HG03280 (cell line): Measurements from ENCODE around the gene KAZN.
"Not testable (repeated sequence)": the region's sequence is repeated elsewhere in the genome, so short reads cannot be mapped to it uniquely, and the experiment has no call there.

Experiments used
- ATAC-seq: cut with Tn5 transposase; IDR thresholded peaks from one replicate; pipeline ENCODE4 v1.9.1; 2021; ENCODE audit warnings: mild to moderate bottlenecking, moderate library complexity; ENCODE audit not compliant: unreplicated experiment

The KAZN gene

DNA sequence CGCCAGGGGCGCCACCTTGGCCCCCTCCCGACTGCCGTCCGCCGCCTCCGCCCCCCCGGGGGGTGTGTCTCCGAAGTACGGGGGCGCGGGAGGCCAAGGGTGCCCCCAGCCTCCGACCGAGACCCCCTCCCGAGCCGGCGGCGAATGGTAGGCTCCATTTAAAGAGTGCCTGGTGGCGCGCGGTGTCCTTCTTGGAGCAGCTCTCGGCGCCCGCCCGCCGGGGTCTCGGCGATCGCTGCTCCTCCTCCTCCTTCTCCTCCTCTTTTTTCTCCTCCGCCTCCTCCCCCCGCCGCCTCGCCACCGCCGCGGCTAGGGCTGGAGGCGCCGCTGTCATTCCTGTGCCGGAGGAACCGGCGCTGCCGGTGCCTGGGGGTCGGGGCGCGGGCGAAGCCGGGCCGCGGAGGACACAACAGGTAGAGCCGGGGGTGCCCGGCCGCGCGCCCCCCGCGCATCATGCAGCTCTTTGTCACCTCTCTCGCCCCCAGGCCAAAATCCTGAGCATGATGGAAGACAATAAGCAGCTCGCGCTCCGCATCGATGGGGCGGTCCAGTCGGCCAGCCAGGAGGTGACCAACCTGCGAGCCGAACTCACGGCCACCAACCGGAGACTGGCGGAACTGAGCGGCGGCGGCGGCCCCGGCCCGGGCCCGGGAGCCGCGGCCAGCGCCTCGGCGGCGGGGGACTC, at the start of gene KAZN:
Gene KAZN, plus strand, starts transcription at position 188 of the 685 bp plus-strand sequence.
- no peak for ATAC-seq

- ATAC-seq, result no peak
These were observed 48.4 kb upstream of the KAZN start for GRCh38 chr1:14549897-14550620.

GRCh38 chr1:14551386-14551785, 47.1 kb upstream of the KAZN start:
- ATAC-seq, result no peak

GRCh38 chr1:14552246-14552965, 46.1 kb upstream of the KAZN start:
- ATAC-seq, result no peak

GRCh38 chr1:14553711-14554110, 44.8 kb upstream of the KAZN start:
- ATAC-seq, result no peak

DNA sequence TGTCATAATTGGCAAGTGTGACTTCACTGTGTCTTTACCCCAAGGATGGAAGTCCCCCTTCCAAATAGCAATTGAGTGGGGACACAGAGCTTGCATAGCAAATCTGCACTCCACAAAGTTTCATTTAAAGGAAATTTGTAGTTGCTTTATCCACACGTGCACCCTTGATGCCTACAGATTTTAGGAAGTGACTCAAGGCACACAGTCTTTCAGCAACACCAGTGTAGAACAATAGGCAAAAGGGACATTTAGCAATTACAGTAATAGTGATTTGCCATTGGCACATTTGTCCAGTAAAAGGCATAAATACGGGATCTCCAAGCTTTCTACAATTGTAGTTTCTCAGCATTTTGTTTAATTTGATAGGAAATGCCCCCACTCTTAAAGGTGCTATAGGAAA, 43.4 kb upstream of the KAZN start:
- no peak for ATAC-seq

- no peak for ATAC-seq
These were observed 37.3 kb upstream of the KAZN start for GRCh38 chr1:14561014-14561693.

- no peak for ATAC-seq
These were observed 33.4 kb upstream of the KAZN start for GRCh38 chr1:14565090-14565489.

DNA sequence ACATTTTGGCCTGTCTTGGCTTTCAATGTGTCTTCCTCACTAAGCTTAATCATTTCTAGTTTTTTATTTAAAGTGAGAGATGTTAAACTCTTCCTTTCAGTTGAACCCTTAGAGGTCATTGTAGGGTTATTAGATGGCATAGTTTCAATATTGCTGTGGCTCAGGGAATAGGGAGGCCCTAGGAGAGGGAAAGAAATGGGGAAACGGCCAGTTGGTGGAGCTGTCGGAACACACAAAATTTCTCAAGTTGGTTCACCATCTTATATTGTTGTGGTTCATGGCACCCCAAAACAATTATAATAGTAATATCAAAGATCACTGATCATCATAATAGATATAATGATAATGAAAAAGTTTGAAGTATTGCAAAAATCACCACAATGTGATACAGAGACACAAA, 31.4 kb upstream of the KAZN start:
- ATAC-seq, result no peak

GRCh38 chr1:14567903-14568302, 30.6 kb upstream of the KAZN start:
- no peak for ATAC-seq

DNA sequence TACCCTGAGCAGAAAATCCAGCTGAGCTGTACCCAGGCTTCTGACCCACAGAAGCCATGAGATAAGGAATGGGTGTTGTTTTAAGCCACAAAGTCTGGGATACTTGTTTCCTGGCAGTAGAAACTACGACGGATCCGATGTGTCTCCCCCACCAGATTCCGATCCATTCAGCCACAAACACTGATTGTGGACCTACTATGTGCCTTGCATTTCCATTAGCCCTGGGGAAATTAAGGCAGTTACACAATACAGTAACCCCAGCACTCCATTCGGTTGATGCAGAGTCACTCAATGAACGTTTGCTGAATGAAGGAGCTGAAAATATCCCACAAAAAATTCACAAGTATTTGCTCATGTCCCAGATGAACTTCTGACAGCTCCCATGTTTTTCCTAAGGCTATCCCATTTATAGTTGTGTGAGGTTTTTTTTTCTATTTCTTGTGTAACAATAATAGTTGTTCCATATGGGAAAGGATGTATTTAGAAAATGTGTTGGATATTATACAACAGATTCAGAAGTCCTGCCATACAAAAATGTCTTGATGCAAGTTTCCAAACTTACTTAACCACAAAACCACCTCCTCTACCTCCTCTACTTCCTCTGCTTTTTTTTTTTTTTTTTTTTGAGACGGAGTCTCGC, 29.6 kb upstream of the KAZN start:
- no peak for ATAC-seq

DNA sequence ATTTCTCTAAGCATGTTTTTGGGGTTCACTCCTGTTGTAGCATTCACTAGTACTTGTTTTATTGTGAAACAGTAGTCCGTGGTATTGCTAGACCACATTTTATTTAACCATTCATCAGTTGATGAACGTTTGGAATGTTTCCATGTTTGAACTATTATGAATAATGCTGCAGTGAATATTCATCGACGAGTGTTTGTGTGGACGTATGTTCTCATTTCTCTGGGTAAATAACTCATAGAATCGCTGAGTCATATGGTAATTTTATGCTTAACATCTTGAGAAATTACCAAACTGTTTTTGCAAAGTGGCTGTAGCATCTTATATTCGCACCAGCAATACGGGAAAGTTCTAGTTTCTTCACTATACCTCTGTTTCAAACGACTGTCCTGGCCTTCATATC, 28.0 kb upstream of the KAZN start:
- ATAC-seq, result no peak

- ATAC-seq, result no peak
These were observed 26.4 kb upstream of the KAZN start for GRCh38 chr1:14571810-14572767.

DNA sequence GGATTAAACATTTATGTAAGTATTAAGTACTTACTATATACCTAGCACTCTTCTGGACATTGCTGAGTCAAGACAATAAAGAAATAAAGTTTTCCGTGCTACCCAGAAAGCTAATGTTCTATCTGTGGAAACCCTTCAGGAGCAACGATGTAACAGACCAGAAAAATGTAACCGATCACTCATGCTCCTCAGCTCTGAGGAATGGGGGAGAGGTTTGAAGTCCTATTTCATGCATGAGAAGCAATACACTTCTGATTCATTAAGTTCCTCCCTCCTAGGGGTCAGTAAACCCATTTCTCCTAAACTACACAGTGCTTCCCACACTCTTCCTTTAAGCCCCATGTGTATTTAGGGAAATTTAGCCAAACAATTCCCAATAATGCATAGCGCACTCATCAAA, 25.6 kb upstream of the KAZN start:
- no peak for ATAC-seq

- ATAC-seq, result no peak
These were observed 22.3 kb upstream of the KAZN start for GRCh38 chr1:14576155-14576554.

GRCh38 chr1:14577261-14577660, 21.2 kb upstream of the KAZN start:
- no peak for ATAC-seq

DNA sequence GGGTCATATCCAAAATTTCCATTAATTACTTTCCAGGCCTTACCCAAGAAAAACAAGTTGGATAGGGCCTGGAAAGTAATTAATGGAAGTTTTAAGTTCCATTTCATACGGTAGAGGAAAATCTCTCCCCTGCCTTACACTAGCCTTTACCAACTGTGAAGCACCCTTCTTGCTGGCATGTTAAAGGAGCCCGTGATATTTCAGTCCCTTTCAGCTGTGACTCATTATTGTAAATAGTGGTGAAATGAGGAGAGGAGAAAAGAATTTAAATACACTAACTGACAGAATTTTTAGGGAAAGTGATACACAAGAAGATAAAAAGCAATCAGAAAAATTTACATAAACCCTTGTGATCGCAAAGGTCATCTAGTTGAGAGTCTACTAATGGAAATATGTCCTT, 20.3 kb upstream of the KAZN start:
- ATAC-seq, result no peak

DNA sequence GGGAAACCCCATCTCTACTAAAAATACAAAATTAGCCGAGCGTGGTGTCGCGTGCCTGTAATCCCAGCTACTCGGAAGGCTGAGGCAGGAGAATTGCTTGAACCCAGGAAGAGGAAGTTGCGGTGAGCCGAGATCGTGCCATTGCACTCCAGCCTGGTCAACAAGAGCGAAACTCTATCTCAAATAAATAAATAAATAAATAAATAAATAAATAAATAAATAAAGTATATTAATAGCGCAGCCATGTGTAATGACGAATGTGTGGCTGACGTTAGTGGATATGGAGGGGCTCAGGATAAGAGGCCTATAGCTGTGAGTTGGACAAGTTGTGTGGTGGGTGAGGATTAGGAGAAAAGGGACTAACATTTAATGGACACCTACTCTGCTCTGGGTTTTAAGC, 18.2 kb upstream of the KAZN start:
- not testable (repeated sequence) for ATAC-seq

GRCh38 chr1:14580986-14581385, 17.5 kb upstream of the KAZN start:
- ATAC-seq, result no peak

- ATAC-seq, result no peak
These were observed 14.7 kb upstream of the KAZN start for GRCh38 chr1:14583788-14584187.
